Stimulated activated CD8-positive, alpha-beta memory T cell treated with anti-CD3 and anti-CD28 coated beads, Interleukin-7, amount 100 ng/mL, for 48 hours (primary cell): ENCODE results near the gene PCSK7.
"Not testable (repeated sequence)": the region's sequence is repeated elsewhere in the genome, so short reads cannot be mapped to it uniquely, and the experiment has no call there.

Experiments
- DNase-seq, 2 donors: peaks; one replicate each; pipeline ENCODE4 v3.0.0-alpha.2; 2020; ENCODE audit warnings: low read depth in 1 of 2; ENCODE audit errors: extremely low read depth in 1 of 2

Gene PCSK7

DNA sequence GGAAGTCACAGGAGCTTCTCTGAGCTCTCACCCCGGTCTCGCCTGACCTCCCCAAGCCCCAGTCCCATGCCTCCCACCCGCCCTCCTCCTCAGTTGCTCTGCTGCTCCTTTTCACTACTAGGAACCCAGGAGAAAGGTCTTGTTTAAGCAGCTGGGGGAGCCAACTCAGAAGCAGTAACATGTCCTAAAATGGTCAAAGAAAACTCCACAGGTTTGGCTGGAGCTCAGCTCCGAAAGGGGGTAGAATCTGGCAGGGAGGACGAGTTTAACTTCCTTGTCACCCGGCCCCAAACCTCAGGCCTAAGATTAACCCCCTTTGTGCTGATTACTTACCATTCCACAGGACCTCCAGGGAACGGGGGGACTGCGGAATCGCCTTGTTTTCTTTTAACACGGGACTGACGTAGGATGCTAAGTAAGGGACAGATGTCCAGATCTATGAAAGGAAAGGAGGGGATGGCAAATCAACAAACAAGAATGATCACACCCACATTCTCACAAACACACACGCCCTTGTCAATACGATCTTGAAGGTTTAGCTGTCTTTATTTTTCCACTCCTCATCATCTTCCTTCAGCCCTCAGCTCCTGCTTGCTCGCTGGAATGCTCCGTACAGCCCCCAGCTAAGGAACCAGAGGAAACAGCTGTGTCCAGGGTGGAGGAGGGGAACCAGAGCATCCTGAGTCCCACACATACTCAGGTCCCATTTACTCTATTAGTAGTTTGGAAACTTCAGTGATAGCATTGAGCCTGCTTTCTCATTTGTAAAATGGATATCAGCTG lies 13.5 kb downstream of the PCSK7 start:
- no peak for DNase-seq

DNA sequence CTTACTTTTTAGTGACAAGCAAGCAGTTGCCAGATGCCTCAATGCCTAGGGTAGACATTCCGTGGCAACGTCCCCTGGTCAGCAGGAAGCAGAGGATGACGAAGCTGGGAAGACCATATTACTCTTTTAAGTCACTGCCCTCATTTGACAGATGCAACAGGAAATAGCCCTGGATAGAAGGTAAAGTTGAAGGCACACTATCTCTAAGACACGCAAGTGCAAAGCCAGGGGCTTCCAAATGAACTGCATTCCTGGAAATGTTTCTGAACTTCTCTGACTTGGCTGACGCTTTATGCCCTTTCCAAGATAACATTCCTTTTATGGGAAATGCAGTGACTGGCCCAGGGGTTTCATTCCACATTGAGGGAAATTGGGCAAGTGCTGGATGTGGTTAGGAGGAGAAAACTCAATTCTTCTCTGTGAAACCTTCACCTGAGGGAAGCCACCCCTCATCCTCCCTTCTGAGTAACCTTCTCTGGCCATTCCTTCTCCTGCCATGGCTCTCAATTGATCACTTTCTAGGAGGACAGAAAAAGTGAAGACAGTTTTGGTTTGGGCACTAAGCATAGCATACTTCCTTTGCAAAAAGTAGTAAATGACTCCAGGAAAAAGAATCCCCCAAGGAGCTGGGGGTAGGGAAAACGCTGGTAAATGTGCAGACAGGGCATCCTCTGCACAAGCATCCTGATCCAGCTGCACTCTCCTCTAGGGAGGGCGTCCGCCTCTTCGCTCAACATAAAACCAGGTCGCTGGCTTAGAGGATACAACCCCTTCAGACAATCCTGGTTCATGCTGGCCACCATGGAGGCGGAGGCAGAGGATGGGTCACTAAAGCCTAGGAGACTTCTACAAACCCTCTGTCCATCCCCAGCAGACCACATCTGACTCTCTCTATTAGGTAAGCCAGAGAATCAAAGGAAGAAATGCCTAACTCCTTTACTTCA lies 14.5 kb downstream of the PCSK7 start:
- no peak for DNase-seq

GRCh38 chr11:117214404-117215110 lies 17.3 kb downstream of the PCSK7 start:
- DNase-seq, result no peak

DNA sequence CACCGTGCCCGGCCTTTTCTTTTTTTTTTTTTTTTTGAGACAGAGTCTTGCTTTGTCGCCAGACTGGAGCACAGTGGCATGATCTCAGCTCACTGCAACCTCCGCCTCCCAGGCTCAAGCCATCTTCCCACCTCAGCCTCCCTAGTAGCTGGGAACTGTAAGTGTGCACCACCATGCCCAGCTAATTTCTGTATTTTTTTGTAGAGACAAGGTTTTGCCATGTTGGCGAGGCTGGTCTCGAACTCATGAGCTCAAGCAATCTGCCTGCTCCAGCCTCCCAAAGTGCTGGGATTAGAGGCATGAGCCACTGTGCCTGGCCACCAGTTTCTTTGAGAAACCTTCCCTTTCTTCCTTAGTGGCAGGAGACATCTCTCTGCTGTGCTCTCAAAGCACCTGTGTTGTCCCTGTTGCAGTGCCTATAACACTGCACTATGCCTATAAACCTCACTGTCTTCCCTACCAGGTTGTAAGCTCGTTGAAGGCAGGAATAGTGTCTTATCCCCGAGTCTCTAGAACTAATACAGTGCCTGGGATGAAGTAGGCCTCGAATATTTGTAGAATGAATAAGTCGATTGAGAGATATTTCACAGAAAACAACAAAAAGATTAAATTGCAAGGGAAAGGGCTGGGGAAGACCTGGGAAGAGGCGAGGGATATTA lies 19.0 kb downstream of the PCSK7 start:
- no peak for DNase-seq

GRCh38 chr11:117210620-117211019 lies 21.3 kb downstream of the PCSK7 start:
- no peak for DNase-seq

- not testable (repeated sequence) for DNase-seq
These were observed 22.3 kb downstream of the PCSK7 start for GRCh38 chr11:117209351-117210125.

GRCh38 chr11:117208710-117209109 lies 23.2 kb downstream of the PCSK7 start:
- DNase-seq, result not testable (repeated sequence)

DNA sequence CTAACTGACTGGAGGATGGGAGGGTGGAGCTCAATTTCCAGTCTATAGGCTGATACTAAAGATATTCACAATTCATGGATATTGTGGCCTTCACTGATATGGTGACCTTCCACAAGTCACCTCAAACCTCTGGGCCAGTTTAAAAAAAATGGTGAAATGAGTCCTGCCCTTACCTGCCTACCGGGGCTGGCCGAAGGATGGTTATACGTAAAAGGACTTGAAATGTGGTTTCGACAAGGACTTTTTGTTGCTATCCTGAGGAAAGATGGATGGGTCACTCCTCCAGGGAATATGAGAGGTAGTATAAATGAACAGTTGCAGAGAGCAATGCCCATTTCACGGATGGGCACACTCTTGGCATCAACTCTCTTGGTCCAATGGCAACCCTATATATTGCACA lies 24.4 kb downstream of the PCSK7 start:
- DNase-seq, result not testable (repeated sequence)

GRCh38 chr11:117206859-117207258 lies 25.0 kb downstream of the PCSK7 start:
- DNase-seq, result not testable (repeated sequence)

DNA sequence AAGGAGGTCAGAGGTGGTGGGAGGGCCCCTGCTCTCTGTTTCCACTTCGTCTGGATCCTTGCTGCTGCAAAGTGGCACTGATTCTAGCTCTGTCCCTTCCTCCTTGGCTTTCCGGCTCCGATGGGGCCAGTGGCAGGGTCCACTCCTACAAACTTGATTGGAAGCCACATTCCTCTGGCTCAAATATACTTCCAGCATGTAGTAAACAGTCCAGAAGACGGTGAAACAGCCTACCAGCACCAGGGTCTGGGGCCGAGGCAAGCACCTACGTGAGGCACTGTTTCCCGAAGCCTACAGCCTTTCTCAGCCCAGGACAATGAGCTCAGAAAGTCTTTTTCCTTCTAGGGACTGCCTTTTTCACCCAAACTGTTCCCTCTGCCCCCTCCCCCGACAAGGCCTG lies 25.8 kb downstream of the PCSK7 start:
- not testable (repeated sequence) for DNase-seq

DNA sequence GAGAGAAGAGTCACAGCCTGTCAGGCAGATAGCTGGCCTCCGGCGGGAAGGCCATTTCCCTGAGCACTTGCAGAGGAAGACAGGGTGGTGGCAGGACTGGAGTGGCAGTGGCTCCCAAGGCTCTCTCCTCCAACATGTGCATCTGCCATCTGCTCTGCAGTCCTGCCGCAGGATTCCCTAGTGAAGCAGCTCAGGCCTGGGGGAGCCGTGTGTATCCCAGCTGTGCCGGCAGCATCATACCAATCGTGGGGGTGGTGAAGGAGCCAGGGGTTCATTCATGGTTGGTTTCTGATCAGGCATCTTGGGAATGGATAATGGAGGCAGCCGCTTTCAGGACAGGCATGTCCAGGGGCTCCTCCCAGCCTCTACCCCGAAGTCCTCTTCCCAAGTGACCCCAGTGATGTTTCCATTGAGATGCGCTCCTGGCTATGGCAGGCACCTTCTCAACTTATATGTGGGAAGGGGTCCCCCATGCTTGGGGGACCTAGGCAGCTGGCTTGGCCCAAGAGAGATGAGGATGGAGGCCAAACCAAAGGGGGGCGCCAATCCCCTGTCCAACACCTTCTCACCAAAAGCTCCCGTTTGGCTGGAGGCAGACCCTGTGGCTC lies 26.6 kb downstream of the PCSK7 start:
- DNase-seq, result no peak

DNA sequence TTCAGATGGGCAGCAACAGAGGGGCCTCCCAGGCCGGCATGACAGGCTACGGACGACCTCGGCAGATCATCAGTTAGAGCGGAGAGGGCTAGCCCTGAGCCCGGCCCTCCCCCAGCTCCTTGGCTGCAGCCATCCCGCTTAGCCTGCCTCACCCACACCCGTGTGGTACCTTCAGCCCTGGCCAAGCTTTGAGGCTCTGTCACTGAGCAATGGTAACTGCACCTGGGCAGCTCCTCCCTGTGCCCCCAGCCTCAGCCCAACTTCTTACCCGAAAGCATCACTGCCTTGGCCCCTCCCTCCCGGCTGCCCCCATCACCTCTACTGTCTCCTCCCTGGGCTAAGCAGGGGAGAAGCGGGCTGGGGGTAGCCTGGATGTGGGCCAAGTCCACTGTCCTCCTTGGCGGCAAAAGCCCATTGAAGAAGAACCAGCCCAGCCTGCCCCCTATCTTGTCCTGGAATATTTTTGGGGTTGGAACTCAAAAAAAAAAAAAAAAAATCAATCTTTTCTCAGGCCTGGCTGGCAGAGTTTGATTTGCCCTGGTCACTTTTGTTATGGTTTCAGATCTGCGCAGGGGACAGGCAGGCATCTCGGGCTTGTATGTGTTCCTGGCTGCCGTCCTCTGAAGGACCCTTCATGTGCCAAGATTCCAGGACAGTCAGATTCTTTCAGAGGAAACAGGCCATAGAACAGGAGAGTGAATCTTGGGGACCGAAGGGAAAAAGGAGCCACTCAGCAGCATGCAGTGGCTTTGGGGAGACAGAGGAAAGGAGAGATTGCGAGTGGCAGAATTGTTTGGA lies 27.4 kb downstream of the PCSK7 start:
- no peak for DNase-seq

DNA sequence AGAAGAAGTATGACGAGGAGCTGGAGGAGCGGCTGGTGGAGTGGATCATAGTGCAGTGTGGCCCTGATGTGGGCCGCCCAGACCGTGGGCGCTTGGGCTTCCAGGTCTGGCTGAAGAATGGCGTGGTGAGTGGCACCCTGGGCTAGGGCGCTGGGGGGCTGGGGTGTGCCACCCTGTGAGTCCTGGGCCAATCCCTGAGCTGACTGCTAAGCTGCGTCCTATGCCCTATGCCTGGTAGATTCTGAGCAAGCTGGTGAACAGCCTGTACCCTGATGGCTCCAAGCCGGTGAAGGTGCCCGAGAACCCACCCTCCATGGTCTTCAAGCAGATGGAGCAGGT lies 28.8 kb downstream of the PCSK7 start:
- no peak for DNase-seq

DNA sequence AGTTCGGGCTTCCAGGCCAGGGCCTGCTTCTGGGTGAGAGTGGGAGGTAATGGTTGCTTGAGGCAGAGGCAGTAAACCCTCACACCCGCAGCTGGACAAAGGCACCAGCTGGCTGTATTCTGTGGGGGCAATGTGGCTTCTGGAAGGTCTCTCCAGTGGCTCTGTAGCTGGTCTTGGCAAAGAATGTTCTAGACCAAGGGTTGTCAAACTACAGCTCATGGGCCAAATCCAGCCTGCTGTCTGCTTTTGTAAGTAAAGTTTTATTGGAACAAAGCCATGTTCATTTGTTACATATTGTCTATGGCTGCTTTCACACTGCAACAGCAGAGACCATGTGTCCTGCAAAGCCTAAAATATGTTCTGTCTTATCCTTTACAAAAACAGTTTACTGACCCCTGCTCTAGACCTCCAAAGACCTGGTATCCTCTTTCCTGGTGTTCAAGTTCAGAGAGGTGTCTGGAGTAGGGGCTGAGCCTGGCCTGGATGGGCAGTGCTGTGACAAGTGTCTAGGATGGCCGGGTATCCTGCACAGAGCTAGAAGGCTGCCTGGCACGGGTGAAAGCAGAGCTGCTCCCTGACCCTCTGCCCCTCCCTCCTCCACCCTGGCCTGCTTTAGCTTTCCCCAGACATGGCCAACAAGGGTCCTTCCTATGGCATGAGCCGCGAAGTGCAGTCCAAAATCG lies 29.3 kb downstream of the PCSK7 start:
- no peak for DNase-seq

GRCh38 chr11:117201658-117202305 lies 30.1 kb downstream of the PCSK7 start:
- no peak for DNase-seq

GRCh38 chr11:117200813-117201657 lies 30.8 kb downstream of the PCSK7 start:
- DNase-seq, result no peak
